ENCODE results near the gene INTS11. TPM values are rescaled to one million over a fixed set of nuclear protein-coding genes. Genes with fewer than 3 reads are reported as not detected.

INTS11 gene
- total and polyA plus RNA-seq, 2 of the 13 experiments (the other 11 are each of a cell fraction or from before 2014, with no cell fraction given): 52.8 to 94.8 TPM

DNA sequence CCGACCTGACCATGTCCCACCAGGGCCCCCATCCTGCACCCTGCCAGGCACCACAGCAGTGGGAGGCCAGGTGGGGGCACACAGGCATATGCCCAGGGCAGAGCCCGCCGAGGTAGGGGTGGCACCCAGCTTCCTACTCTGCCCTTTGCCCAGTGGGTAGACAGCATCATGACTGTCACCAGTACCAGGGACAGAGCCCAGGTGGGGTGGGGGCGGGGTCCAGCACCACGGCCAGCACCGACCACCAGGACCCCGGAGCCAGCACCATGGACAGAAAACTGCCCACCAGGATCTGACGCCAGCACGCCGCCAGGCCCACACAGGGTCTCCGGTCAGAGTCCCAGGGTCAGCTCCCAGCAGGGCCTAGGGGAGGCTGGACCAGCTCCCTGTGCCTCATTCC is 10.4 kb upstream of the INTS11 start (continued):
- TF ChIP-seq NFAT5 (CRISPR knock-in tag; IDR thresholded peaks at IDR 0.05): peak; percentile 91
- TF ChIP-seq ZNF180 (CRISPR knock-in tag; IDR thresholded peaks at IDR 0.05; ENCODE audit: borderline replicate concordance, low read depth): no peak
- TF ChIP-seq ZNF496 (CRISPR knock-in tag; IDR thresholded peaks at IDR 0.05; ENCODE audit: insufficient replicate concordance): no peak
- no peak for TF ChIP-seq PHF21A (CRISPR knock-in tag; IDR thresholded peaks at IDR 0.05)
- no peak for TF ChIP-seq ELK4 (CRISPR knock-in tag; IDR thresholded peaks at IDR 0.05; ENCODE audit: borderline replicate concordance)
- TF ChIP-seq ZKSCAN8 (CRISPR knock-in tag; IDR thresholded peaks at IDR 0.05; ENCODE audit: borderline replicate concordance): no peak
- TF ChIP-seq TCF7 (IDR thresholded peaks at IDR 0.05; ENCODE audit: low read depth): no peak
- TF ChIP-seq ZFP36L1 (CRISPR knock-in tag; IDR thresholded peaks at IDR 0.05): no peak
- TF ChIP-seq CREM (IDR thresholded peaks at IDR 0.05): no peak
- no peak for TF ChIP-seq CREM (CRISPR knock-in tag; IDR thresholded peaks at IDR 0.05)
- no peak for TF ChIP-seq ASH2L (IDR thresholded peaks at IDR 0.05; ENCODE audit: insufficient read length, low read depth, low read length)
- TF ChIP-seq, protein P1, sequence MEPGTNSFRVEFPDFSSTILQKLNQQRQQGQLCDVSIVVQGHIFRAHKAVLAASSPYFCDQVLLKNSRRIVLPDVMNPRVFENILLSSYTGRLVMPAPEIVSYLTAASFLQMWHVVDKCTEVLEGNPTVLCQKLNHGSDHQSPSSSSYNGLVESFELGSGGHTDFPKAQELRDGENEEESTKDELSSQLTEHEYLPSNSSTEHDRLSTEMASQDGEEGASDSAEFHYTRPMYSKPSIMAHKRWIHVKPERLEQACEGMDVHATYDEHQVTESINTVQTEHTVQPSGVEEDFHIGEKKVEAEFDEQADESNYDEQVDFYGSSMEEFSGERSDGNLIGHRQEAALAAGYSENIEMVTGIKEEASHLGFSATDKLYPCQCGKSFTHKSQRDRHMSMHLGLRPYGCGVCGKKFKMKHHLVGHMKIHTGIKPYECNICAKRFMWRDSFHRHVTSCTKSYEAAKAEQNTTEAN (CRISPR knock-in tag; conservative IDR thresholded peaks at IDR 0.05): peak; percentile 47; the same call in 1 of the 2 replicates
- no peak for TF ChIP-seq ZNF335 (CRISPR knock-in tag; IDR thresholded peaks at IDR 0.05)
- TF ChIP-seq CBX5 (CRISPR knock-in tag; IDR thresholded peaks at IDR 0.05; ENCODE audit: borderline replicate concordance): no peak
- TF ChIP-seq, protein P2, sequence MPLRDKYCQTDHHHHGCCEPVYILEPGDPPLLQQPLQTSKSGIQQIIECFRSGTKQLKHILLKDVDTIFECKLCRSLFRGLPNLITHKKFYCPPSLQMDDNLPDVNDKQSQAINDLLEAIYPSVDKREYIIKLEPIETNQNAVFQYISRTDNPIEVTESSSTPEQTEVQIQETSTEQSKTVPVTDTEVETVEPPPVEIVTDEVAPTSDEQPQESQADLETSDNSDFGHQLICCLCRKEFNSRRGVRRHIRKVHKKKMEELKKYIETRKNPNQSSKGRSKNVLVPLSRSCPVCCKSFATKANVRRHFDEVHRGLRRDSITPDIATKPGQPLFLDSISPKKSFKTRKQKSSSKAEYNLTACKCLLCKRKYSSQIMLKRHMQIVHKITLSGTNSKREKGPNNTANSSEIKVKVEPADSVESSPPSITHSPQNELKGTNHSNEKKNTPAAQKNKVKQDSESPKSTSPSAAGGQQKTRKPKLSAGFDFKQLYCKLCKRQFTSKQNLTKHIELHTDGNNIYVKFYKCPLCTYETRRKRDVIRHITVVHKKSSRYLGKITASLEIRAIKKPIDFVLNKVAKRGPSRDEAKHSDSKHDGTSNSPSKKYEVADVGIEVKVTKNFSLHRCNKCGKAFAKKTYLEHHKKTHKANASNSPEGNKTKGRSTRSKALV (CRISPR knock-in tag; IDR thresholded peaks at IDR 0.05): no peak
- 0 out of 2 replicates have a peak, but pooled peaks have one; percentile 21 for TF ChIP-seq HOXA3 (CRISPR knock-in tag; IDR thresholded peaks at IDR 0.05)
- peak; percentile 74 for TF ChIP-seq ZNF563 (CRISPR knock-in tag; IDR thresholded peaks at IDR 0.05)
- TF ChIP-seq ZFP82 (CRISPR knock-in tag; IDR thresholded peaks at IDR 0.05; ENCODE audit: borderline replicate concordance): 0 out of 2 replicates have a peak, but pooled peaks have one; percentile 71
- TF ChIP-seq, protein P3, sequence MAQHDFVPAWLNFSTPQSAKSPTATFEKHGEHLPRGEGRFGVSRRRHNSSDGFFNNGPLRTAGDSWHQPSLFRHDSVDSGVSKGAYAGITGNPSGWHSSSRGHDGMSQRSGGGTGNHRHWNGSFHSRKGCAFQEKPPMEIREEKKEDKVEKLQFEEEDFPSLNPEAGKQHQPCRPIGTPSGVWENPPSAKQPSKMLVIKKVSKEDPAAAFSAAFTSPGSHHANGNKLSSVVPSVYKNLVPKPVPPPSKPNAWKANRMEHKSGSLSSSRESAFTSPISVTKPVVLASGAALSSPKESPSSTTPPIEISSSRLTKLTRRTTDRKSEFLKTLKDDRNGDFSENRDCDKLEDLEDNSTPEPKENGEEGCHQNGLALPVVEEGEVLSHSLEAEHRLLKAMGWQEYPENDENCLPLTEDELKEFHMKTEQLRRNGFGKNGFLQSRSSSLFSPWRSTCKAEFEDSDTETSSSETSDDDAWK (CRISPR knock-in tag; IDR thresholded peaks at IDR 0.05): no peak
- no peak for TF ChIP-seq ZNF614 (CRISPR knock-in tag; IDR thresholded peaks at IDR 0.05; ENCODE audit: borderline replicate concordance)
